Measurements from ENCODE around the gene KCNG3.
A peak's percentile ranks its signal among the peaks of the same experiment; 100 is the strongest.

KCNG3 gene

DNA sequence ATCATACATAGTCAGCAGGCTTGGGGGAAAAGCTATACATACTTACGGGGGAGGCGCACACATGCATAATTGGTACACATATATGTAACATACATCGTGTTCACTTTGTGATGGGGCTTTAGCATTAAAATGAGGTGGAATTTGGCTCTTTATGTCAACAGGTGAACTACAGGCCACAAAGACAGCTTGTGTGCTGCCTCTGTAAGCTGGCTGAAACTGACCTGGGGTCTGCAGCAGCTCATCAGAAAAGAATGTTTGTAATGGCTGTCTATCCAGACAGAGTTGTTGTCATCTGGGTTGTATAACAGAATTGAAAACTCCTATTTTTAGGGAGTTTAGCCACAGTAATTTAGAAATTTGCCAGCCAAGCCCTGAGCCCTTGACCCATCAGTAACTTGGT, 4.7 kb upstream of the KCNG3 start:
- H3K4me3 ChIP-seq (ENCODE audit: low read length), result no peak overlapping the region
- DNase-seq (ENCODE audit: low read depth), result no peak
- TF ChIP-seq CTCF (conservative IDR thresholded peaks at IDR 0.05; ENCODE audit: low read depth, low read length), result no peak

DNA sequence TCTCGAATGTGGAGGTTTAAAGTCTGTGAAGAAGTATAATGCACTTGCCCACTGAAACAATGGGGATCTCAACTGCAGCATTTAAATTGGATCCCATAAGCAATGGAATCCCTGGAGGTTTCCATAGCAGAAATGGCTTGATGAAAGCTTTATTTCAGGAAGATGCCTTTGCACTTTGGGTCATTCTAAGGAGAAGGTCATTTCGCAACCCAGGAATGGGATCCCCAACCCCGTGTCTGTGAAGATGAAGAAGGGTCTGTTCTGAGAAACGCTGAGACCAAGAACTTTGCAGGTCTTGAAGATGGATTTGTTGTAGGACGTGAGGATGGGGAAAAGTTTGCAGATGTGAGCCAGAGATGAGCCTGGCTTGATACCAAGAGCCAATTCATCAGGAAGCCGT, 1.8 kb upstream of the KCNG3 start:
- no peak for TF ChIP-seq CTCF (conservative IDR thresholded peaks at IDR 0.05; ENCODE audit: low read depth, low read length)
- DNase-seq (ENCODE audit: low read depth), result no peak
- H3K4me3 ChIP-seq (ENCODE audit: low read length), result no peak overlapping the region

DNA sequence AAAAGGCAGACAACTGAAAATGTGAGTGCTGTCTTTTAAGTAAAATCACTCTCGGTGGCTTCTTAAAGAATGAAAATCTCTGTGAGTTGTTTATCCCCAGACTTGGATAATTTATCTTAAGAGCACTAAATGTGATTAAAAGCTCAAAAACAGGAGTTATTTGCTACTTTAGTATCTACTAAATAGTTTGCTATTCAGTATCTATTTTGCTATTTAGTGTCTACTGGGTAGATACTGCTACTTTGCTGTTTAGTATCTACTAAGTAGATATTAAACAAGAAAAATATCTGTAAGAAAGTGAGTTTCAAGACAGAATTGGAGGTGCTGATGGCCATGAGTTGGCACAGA, 1.4 kb upstream of the KCNG3 start:
- DNase-seq (ENCODE audit: low read depth), result no peak
- no peak overlapping the region for H3K4me3 ChIP-seq (ENCODE audit: low read length)
- no peak for TF ChIP-seq CTCF (conservative IDR thresholded peaks at IDR 0.05; ENCODE audit: low read depth, low read length)

GRCh38 chr2:42494355-42495233, 812 bp upstream of the KCNG3 start:
- H3K4me3 ChIP-seq (ENCODE audit: low read length), result peak overlapping the region; percentile 55
- peak; percentile 92 for TF ChIP-seq CTCF (conservative IDR thresholded peaks at IDR 0.05; ENCODE audit: low read depth, low read length)
- DNase-seq (ENCODE audit: low read depth), result peak; percentile 29

GRCh38 chr2:42492691-42493467, 903 bp downstream of the KCNG3 start:
- no peak overlapping the region for H3K4me3 ChIP-seq (ENCODE audit: low read length)
- DNase-seq (ENCODE audit: low read depth), result no peak
- no peak for TF ChIP-seq CTCF (conservative IDR thresholded peaks at IDR 0.05; ENCODE audit: low read depth, low read length)

DNA sequence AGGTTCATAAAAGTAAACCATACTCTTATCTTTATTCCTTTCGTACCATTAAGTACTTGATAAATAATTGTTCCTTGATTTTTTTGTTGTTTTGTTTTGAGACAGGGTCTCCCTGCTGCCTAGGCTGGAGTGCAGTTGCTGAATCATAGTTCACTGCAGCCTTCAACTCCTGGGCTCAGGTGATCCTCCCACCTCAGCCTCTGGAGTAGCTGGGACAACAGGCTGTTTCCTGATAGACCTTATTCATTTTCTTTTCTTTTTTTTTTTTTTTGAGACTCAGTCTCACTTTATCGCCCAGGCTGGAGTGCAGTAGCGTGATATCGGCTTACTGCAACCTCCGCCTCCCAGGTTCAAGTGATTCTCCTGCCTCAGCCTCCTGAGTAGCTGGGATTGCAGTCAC, 5.5 kb downstream of the KCNG3 start:
- no peak for DNase-seq (ENCODE audit: low read depth)
- TF ChIP-seq CTCF (conservative IDR thresholded peaks at IDR 0.05; ENCODE audit: low read depth, low read length), result no peak

More for the DNA sequence above, 5.5 kb downstream of the KCNG3 start:
- no peak overlapping the region for H3K4me3 ChIP-seq (ENCODE audit: low read length)
